Common myeloid progenitor, CD34-positive (primary cell): Measurements from ENCODE around the gene COG1.
A peak's percentile ranks its signal among the peaks of the same experiment; 100 is the strongest.

Experiments
- CTCF ChIA-PET: fragments of 350-600 bp; sonication (Branson Sonifier 250); formaldehyde crosslinking; loops from one replicate; lab custom pipeline; 2021; ENCODE audit warnings: antibody characterized with exemption; lab: Charles Lee
- POLR2A ChIA-PET: fragments of 350-600 bp; sonication (Branson Sonifier 250); formaldehyde crosslinking; loops from one replicate; lab custom pipeline; 2021; ENCODE audit warnings: antibody characterized with exemption; lab: Charles Lee
- DNase-seq, 3 donors: peaks; one replicate each; pipeline versions ENCODE4 v3.0.0 to v3.0.0-alpha.2; 2013
- H3K27ac ChIP-seq, 2 experiments: 1 replicate in 1 of 2; 2 replicates in 1 of 2; pipeline ENCODE4 v1.7.0; 2013; ENCODE audit warnings: inconsistent platforms in 2 of 2, low read length in 2 of 2, mild to moderate bottlenecking in 2 of 2, low read depth in 1 of 2, moderate library complexity in 1 of 2; ENCODE audit not compliant: severe bottlenecking in 2 of 2, insufficient read depth in 1 of 2, poor library complexity in 1 of 2
- H3K27me3 ChIP-seq, 5 experiments: replicated peaks in 2 of 5; 1 replicate in 3 of 5; 2 replicates in 2 of 5; pipeline versions ENCODE4 v1.6.1 to v1.7.0; 2013; ENCODE audit warnings: low read length in 4 of 5, mild to moderate bottlenecking in 2 of 5, moderate library complexity in 2 of 5, inconsistent platforms in 1 of 5; ENCODE audit not compliant: insufficient read depth in 5 of 5, control insufficient read depth in 4 of 5
- H3K36me3 ChIP-seq, 4 experiments: 1 replicate in 2 of 4; 2 replicates in 2 of 4; pipeline versions ENCODE4 v1.6.1 to v1.7.0; 2013; ENCODE audit warnings: low read length in 3 of 4, control low read depth in 1 of 4, mild to moderate bottlenecking in 1 of 4; ENCODE audit not compliant: control insufficient read depth in 4 of 4, insufficient read depth in 4 of 4
- H3K4me1 ChIP-seq, 4 experiments: 1 replicate in 3 of 4; 2 replicates in 1 of 4; pipeline versions ENCODE4 v1.6.1 to v1.7.1; 2013; ENCODE audit warnings: low read length in 3 of 4, mild to moderate bottlenecking in 3 of 4, control low read depth in 1 of 4, inconsistent platforms in 1 of 4, moderate library complexity in 1 of 4; ENCODE audit not compliant: control insufficient read depth in 4 of 4, insufficient read depth in 4 of 4; ENCODE audit errors: control extremely low read depth in 1 of 4
- H3K4me3 ChIP-seq, 7 experiments: 1 replicate in 4 of 7; 2 replicates in 3 of 7; pipeline versions ENCODE4 v1.5.1 to v1.7.0; 2013; ENCODE audit warnings: mild to moderate bottlenecking in 7 of 7, low read length in 6 of 7, moderate library complexity in 6 of 7, inconsistent platforms in 2 of 7, low read depth in 2 of 7, control low read depth in 1 of 7; ENCODE audit not compliant: insufficient read depth in 4 of 7, control insufficient read depth in 1 of 7; ENCODE audit errors: extremely low read depth in 1 of 7
- H3K9me3 ChIP-seq, 5 experiments: 1 replicate in 4 of 5; 2 replicates in 1 of 5; pipeline versions ENCODE4 v1.6.1 to v1.7.1; 2013; ENCODE audit warnings: low read length in 4 of 5, mild to moderate bottlenecking in 2 of 5, inconsistent platforms in 1 of 5, low read depth in 1 of 5, moderate library complexity in 1 of 5; ENCODE audit not compliant: control insufficient read depth in 4 of 5, insufficient read depth in 2 of 5; ENCODE audit errors: control extremely low read depth in 1 of 5
- WGBS: methylation state at CpG from one replicate; pipeline ENCODE4 v1.1.5; 2013; ENCODE audit not compliant: insufficient coverage; 5-methylcytosine and 5-hydroxymethylcytosine counted together

COG1 gene

DNA sequence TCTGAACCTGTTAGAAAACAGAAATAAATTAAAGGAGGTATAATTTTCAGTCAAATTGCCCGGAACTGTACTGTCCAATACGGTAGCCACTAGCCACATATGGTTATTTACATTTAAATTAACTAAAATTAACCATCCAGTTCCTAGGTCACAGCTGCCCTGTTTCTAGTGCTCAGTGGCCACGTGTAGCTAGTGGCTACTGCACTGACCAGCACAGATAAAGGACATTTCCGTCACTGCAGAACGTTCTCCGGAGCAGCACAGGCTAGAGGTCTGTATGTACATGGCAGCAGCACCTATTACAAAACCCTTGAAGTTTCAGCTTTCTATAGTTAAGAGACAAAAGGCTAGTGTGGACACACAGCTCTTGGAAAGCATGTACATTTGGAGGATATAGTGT is 35.1 kb downstream of the COG1 start:
- H3K4me1 ChIP-seq: peaks cover 13 to 67% (median 44%) of the 10 kb centered on the region in 4 experiments
- H3K27me3 ChIP-seq: no peaks in the 10 kb centered on the region
- H3K9me3 ChIP-seq: no peaks in the 10 kb centered on the region
- ChIA-PET CTCF (interaction anchor here (0.7 to 3.0 kb wide), 9 partner anchors 10 to 502 kb away, joined by 3 to 14 read pairs (median 4); no protein-coding TSS in a partner anchor), POLR2A (interaction anchor here (0.6 kb wide), 1 partner anchor 24 kb away, joined by 3 read pairs; no protein-coding TSS in a partner anchor)
- peak overlapping the region in 2 of 7 experiments; percentile 8 to 11 for H3K4me3 ChIP-seq
- peaks cover 0 to 3% (median 0%) of the 10 kb centered on the region in 4 experiments for H3K36me3 ChIP-seq
- 70% methylated on average over 3 of the region's 6 CpGs for whole genome bisulfite sequencing
- H3K27ac ChIP-seq: peak overlapping the region in 1 of 2 experiments; percentile 64
- no peak for DNase-seq

DNA sequence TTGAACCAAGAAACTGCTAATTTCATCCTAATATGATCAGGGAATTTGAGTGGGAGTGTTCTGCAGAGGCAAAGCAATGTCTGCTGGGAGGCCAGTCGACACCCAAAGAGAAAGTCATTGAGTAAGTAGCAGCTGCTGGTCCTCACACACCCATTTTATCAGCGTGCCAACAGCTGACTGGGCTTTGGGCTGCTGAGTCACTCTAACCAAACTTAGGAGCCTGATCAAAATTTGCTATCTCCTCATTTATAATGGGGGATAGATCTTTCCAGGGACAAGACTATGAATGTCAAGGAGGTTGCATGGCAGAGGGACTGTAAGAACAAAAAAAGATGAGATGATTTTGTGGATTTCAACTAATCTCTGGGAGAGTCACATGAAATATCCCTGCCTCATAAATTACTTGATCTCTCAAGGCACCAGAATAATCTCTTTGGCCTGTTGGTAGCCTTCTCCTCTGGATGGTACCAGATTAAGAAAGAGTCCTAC is 35.9 kb downstream of the COG1 start:
- Histone ChIP-seq H3K9me3 (no peaks in the 10 kb centered on the region), H3K27ac (no peak overlapping the region), H3K36me3 (peaks cover 0 to 3% (median 0%) of the 10 kb centered on the region in 4 experiments), H3K4me1 (peaks cover 18 to 73% (median 52%) of the 10 kb centered on the region in 4 experiments), H3K4me3 (no peak overlapping the region), H3K27me3 (no peaks in the 10 kb centered on the region)
- peak; percentile 52 to 86 (median 76) for DNase-seq
- CTCF ChIA-PET: interaction anchor here (0.9 to 3.0 kb wide), 8 partner anchors 14 to 503 kb away, joined by 3 to 14 read pairs (median 4); no protein-coding TSS in a partner anchor
- 0% methylated on average over 2 of the region's 2 CpGs for WGBS
- POLR2A ChIA-PET: interaction anchor here (1.0 kb wide), 1 partner anchor 25 kb away, joined by 3 read pairs; no protein-coding TSS in a partner anchor

DNA sequence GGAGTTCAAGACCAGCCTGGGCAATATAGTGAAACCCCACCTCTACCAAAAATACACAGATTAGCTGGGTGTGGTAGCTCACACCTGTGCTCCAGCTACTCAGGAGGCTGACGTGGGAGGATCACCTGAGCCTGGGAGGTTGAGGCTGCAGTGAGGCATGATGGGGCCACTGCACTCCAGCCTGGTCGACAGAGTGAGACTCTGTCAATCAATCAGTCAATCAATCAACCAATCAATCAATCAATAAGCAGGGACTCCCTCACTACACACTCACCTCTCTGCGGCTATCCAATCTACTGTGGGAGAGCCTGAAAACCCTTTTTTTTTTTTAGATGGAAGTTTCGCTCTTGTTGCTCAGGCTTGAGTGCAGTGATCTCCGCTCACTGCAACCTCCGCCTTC is 37.2 kb downstream of the COG1 start:
- H3K36me3 ChIP-seq: peaks cover 0 to 3% (median 0%) of the 10 kb centered on the region in 4 experiments
- no peak overlapping the region for H3K4me3 ChIP-seq
- CTCF ChIA-PET: interaction anchor here (1.5 kb wide), 1 partner anchor 23 kb away, joined by 3 read pairs; no protein-coding TSS in a partner anchor
- DNase-seq: no peak
- peaks cover 21 to 63% (median 45%) of the 10 kb centered on the region in 4 experiments for H3K4me1 ChIP-seq
- no peaks in the 10 kb centered on the region for H3K27me3 ChIP-seq
- no peak overlapping the region for H3K27ac ChIP-seq
- POLR2A ChIA-PET: no interaction called here
- H3K9me3 ChIP-seq: no peaks in the 10 kb centered on the region
- 98% methylated on average over 5 of the region's 6 CpGs for WGBS

DNA sequence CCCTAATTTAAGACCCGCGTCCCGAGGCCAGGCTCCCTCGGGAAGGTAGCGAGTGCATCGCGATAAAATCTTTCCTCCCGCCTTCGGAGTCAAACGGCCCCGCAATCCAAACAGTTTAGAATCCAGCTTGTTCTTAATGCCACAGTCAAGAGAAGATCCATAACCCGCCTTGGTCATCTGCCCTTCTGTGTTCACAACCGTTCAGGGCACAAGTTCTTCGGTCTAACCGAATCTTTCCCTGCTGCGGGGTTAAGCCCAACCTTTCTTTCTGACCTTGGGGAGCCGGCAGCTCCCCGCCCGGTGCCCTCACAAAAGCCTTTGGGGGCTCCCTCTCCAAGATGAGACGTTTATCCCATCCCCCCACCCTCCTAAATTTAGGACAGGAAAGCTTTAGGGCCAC is 38.5 kb downstream of the COG1 start:
- H3K27me3 ChIP-seq: no peaks in the 10 kb centered on the region
- peaks cover 5 to 12% (median 12%) of the 10 kb centered on the region in 4 experiments for H3K36me3 ChIP-seq
- peak overlapping the region in 1 of 2 experiments; percentile 92 for H3K27ac ChIP-seq
- H3K4me3 ChIP-seq: peak overlapping the region; percentile 75 to 98 (median 93)
- ChIA-PET CTCF (interaction anchor here (1.5 to 2.0 kb wide), 5 partner anchors 20 to 506 kb away, joined by 3 to 7 read pairs (median 7); no protein-coding TSS in a partner anchor), POLR2A (interaction anchor here (1.2 kb wide), 3 partner anchors 12 to 26 kb away, joined by 3 to 4 read pairs (median 3); no protein-coding TSS in a partner anchor)
- H3K4me1 ChIP-seq: peaks cover 21 to 58% (median 43%) of the 10 kb centered on the region in 4 experiments
- H3K9me3 ChIP-seq: no peaks in the 10 kb centered on the region
- 0% methylated on average over 16 of the region's 20 CpGs for WGBS
- DNase-seq: peak in 2 of 3 donors; percentile 8 to 30

DNA sequence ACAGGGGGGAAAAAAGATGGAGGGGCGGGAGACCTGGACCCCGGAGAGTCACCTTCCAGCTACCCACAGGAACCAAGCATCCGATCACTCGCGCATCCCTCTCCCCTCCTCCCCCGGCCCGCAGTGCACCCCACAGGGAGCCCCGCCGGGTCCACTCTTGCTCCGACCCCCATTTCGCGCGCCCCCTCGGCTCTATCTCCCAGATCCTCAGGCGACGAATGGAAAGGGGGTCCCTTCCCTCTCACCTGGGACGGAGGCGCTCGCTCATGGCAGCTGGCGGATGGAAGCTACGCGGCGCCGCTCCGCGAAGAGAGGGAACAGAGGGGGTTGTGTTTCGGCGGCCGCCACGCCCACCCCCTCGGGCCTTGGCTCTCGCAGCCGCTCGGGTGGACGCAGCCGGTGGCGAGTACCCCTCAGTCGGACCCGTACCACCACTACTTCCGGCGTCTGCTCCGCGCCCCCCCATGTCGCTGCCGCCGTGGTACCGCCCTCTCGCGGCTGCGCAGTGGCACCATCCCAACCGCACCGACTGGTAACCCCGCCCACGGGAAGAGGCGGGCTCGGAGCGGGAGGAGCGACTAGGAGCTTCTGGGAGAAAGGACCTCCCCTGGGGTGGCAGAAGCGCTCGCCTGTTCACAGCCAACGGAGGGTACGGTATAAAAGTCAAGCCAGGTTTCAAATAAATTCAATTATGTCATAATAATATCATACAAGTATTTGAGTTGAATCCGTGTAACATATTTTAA is 39.2 kb downstream of the COG1 start:
- under 1% methylated on average over 45 of the region's 63 CpGs for WGBS
- ChIA-PET CTCF (interaction anchor here (0.7 to 2.0 kb wide), 8 partner anchors 14 to 506 kb away, joined by 3 to 7 read pairs (median 4); no protein-coding TSS in a partner anchor), POLR2A (interaction anchor here (0.9 to 1.2 kb wide), 4 partner anchors 10 to 27 kb away, joined by 3 to 4 read pairs (median 3); no protein-coding TSS in a partner anchor)
- Histone ChIP-seq H3K36me3 (peaks cover 10 to 18% (median 17%) of the 10 kb centered on the region in 4 experiments), H3K4me3 (peak overlapping the region; percentile 75 to 98 (median 93)), H3K9me3 (no peaks in the 10 kb centered on the region), H3K27ac (peak overlapping the region; percentile 80 to 92), H3K4me1 (peaks cover 21 to 52% (median 38%) of the 10 kb centered on the region in 4 experiments), H3K27me3 (no peaks in the 10 kb centered on the region)
- peak; percentile 92 to 95 (median 94) for DNase-seq

DNA sequence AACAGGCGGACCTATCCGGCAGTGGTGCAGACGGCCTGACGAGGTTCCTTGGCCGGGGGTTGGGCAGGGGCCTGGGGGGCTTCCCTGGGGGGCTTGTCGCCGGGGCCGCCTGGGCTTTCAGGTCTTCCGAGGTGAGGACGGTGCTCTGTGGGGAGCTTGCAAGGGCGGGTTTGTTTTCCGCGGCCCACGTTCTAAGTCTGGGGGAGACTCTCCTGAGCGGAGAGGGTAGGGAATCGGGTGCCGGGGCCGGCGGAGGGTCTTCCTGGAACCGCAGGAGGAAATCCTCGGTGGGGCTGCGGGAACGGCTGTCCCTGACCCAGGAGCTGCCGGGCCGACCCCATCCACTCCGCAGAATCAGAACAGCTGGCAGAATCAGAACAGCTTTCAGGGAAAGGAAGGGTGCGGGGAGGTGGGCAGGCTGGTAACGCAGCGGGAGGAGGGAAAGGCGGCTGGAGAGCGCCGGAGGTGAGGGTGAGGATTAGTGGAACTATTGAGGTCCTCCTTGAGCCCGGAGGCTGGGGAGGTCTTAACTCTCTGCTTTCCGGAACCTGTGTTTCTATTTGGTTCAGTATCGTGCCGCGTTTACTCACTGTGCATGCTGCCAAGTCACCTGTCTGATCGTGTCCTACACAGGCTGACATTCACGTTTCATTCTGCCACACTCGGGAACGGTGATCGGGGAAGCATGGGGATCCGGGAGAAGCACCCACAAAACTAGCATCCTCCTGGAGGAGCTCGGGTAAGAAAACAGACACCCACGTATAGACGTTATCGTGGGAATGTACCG is 39.9 kb downstream of the COG1 start:
- DNase-seq: peak; percentile 22 to 72 (median 57)
- CTCF ChIA-PET: interaction anchor here (0.6 to 2.0 kb wide), 10 partner anchors 13 to 507 kb away, joined by 3 to 7 read pairs (median 4); no protein-coding TSS in a partner anchor
- no peaks in the 10 kb centered on the region for H3K9me3 ChIP-seq
- H3K27me3 ChIP-seq: no peaks in the 10 kb centered on the region
- H3K4me3 ChIP-seq: peak overlapping the region; percentile 75 to 98 (median 93)
- WGBS: under 1% methylated on average over 38 of the region's 48 CpGs
- H3K4me1 ChIP-seq: peaks cover 15 to 47% (median 31%) of the 10 kb centered on the region in 4 experiments
- POLR2A ChIA-PET: interaction anchor here (0.9 to 1.2 kb wide), 3 partner anchors 9 to 28 kb away, joined by 3 read pairs; no protein-coding TSS in a partner anchor
- H3K27ac ChIP-seq: peak overlapping the region; percentile 80 to 92
- H3K36me3 ChIP-seq: peaks cover 14 to 25% (median 19%) of the 10 kb centered on the region in 4 experiments
